Subcutaneous adipose tissue (tissue), 4 donors: Measurements from ENCODE around the gene OCLN. TPM values are rescaled to one million over a fixed set of nuclear protein-coding genes. Genes with fewer than 3 reads are reported as not detected.

Source experiments
- CTCF ChIP-seq: fragments of 450-650 bp; IDR thresholded peaks from one replicate; pipeline ENCODE4 v1.5.1; 2016; ENCODE audit warnings: low read depth, mild to moderate bottlenecking, control low read depth, antibody characterized with exemption, moderate library complexity
- total RNA-seq, 4 donors: library from RNA; depleted of rRNA; stranded (reverse); fragments of >200 nt; gene quantifications; one replicate each; pipeline ENCODE4 v1.1.0, GENCODE V29; 2016

Gene OCLN
- total RNA-seq, 4 donors from 2014 or later, result 0.44 to 3.4 (median 2.8) TPM

GRCh38 chr5:69491838-69492390 lies 676 bp upstream of the OCLN start:
- no peak for TF ChIP-seq CTCF

GRCh38 chr5:69492923-69493395 lies 369 bp downstream of the OCLN start:
- TF ChIP-seq CTCF, result no peak

- TF ChIP-seq CTCF, result no peak
Observed at GRCh38 chr5:69493396-69494133, 975 bp downstream of the OCLN start.

GRCh38 chr5:69494452-69494851 lies 1.9 kb downstream of the OCLN start:
- no peak for TF ChIP-seq CTCF

GRCh38 chr5:69497006-69497520 lies 4.5 kb downstream of the OCLN start:
- no peak for TF ChIP-seq CTCF

- no peak for TF ChIP-seq CTCF
Observed at GRCh38 chr5:69498384-69498783, 5.8 kb downstream of the OCLN start.

- no peak for TF ChIP-seq CTCF
Observed at GRCh38 chr5:69502367-69502766, 9.8 kb downstream of the OCLN start.
